GM12891 (cell line): ENCODE results near the gene PTPRG.

Experiments
- PAX5 ChIP-seq: IDR thresholded peaks from 2 replicates; pipeline ENCODE4 v1.6.1; 2011; ENCODE audit warnings: low read length, moderate library complexity, mild to moderate bottlenecking; ENCODE audit not compliant: insufficient read depth, severe bottlenecking
- POLR2A ChIP-seq: IDR thresholded peaks from 2 replicates; pipeline ENCODE4 v1.6.1; 2011; ENCODE audit warnings: low read depth, low read length, control low read depth
- POLR2AphosphoS5 ChIP-seq: IDR thresholded peaks from 2 replicates; pipeline ENCODE4 v1.6.1; 2011; ENCODE audit warnings: low read depth, low read length, control low read depth
- SPI1 ChIP-seq: IDR thresholded peaks from 2 replicates; pipeline ENCODE4 v1.6.1; 2011; ENCODE audit warnings: low read depth, low read length, control low read depth
- TAF1 ChIP-seq: IDR thresholded peaks from 2 replicates; pipeline ENCODE4 v1.6.1; 2011; ENCODE audit warnings: low read depth, low read length, control low read depth

GRCh38 chr3:61568127-61568526 lies 6.8 kb downstream of the PTPRG start:
- TF ChIP-seq POLR2AphosphoS5, result no peak
- no peak for TF ChIP-seq POLR2A
- TF ChIP-seq TAF1, result no peak
- no peak for TF ChIP-seq PAX5
- no peak for TF ChIP-seq SPI1
